HL-60/S4 (cell line): ENCODE measurements around the gene CBLC.
"Not testable (repeated sequence)": the region's sequence is repeated elsewhere in the genome, so short reads cannot be mapped to it uniquely, and the experiment has no call there.

Experiments
- in situ Hi-C: fragments of 300-500 bp; cut with MboI; formaldehyde crosslinking; loops from 2 replicates; pipeline ENCODE4 v1.14.3; 2022; ENCODE audit warnings: low sequenced_read_pairs

CBLC gene

DNA sequence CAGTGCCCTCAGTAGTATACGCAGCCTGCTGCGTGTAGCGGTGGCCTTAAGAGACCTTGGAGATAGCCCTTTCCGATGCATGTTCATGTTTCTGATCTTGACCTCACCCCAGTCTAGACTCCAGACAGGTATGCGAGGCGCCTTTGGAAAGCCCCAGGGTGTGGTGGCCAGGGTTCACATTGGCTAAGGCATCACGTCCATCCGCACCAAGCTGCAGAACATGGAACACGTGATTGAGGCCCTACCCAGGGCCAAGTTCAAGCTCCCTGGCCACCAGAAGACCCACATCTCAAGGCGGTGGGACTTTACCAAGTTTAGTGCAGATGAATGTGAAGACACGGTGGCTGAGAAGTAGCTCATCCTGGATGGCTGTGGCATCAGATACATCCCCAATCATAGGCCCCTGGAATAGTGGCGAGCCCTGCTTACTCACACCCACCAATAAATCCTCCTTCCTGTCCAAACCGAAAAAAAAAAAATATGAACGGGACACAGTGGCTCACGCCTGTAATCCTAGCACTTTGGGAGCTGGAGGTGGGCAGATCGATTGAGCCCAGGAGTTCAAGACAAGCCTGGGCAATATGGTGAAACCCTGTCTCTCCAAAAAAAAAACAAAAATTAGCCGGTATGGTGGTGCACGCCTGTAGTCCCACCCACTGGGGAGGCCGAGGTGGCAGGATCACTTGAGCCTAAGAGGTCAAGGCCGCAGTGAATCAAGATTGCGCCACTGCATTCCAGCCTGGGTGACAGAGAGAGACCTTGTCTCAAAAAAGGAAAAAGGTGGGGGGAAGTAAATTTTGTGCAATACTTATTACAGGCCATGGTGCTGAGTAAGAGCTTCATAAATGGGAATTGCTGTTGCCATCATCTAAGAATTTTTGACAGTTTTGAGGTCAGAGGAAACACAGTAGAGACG is 12.4 kb upstream of the CBLC start:
- in situ Hi-C loops = loop anchor here (5.0 kb wide), 1 partner anchor 33 kb away; no protein-coding TSS in a partner anchor

DNA sequence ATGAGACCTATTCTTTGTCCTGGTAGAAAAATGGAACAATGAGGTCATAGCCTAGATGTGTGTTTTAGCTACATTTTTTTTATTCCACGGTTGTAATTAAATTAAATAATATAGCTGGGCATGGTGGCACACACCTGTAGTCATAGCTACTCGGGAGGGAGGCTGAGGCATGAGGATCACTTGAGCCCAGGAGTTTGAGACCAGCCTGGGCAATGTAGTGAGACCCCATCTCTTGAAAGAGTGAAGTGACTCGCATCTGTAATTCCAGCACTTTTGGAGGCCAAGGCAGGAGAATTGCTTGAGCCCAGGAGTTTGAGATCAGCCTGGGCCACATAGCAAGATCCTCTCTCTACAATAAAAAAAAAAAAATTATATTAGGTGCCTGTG is 11.7 kb upstream of the CBLC start:
- in situ Hi-C loops = loop anchor here (5.0 kb wide), 1 partner anchor 34 kb away; no protein-coding TSS in a partner anchor

DNA sequence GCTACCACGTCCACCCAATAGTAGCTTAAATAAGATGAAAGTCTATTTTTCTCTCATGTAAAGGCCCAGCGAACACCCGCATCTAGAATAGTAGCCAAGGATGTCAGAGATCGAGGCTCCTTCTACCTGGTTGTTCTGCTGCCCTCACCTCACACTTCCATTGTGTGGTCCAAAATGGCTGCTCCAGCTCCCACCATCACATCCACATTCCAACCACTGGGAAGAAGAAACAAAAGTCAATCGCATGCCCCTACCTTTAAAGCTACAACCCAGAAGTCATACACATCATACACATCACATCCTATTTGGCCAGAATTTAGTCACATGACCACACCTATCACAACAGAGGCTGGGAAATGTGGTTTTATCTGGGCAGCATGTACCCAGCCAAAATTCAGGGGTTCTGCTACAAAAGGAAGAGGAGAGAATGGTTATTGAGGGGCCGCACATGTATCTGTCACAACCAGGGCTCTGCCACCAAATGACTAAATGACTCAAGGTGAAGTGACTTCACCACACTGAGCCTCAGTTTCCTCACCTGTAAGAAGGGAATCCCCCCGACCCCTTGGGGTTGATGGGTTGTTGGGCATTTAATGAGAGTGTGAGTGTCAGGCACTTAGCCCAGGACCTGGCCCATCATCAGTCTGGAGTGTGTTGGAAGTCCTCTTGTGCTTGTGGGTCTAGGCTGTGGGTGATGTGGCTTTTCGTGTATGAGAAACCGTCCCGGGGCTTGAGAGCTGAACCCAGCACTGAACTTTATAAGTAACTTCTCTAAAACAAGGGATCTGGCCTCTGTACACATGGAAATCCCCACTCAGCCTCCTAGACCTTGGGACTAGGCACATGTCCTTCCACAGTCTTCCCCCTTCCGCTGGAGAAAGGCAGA is 10.2 kb upstream of the CBLC start:
- in situ Hi-C loops = loop anchor here (5.0 kb wide), 1 partner anchor 35 kb away; no protein-coding TSS in a partner anchor

DNA sequence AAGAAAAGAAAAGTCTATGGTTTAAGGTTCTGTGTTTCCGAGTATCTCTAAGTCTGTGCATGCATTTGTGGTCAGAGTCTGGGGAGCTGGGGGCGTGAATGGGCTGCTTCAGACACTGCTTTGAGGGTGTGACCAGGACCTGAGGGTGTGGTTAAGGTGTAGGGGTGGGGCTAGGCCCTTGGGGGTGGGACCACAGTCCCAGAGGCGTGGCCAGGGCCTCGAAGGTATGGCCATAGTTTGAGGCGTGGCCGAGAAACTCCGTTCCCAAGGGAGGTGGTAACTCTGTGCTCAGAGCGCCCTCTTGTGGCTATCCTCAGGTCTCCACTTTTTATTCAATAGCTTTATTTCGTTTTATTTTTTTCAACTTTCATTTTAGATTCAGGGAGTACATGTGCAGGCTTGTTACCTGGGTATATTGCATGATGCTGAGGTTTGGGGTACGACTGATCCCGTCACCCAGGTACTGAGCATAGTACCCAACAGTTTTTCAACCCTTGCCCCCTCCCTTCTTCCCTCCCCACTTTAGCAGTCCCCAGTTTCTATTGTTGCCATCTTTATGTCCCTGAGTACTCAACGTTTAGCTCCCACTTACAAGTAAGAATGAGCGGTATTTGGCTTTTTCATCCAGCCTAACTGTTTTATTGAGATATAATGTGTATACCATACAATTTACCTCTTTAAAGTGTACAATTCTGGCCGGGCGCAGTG is 7.0 kb upstream of the CBLC start:
- in situ Hi-C loops = loop anchor here (10.0 kb wide), 2 partner anchors 86 to 196 kb away; no protein-coding TSS in a partner anchor

DNA sequence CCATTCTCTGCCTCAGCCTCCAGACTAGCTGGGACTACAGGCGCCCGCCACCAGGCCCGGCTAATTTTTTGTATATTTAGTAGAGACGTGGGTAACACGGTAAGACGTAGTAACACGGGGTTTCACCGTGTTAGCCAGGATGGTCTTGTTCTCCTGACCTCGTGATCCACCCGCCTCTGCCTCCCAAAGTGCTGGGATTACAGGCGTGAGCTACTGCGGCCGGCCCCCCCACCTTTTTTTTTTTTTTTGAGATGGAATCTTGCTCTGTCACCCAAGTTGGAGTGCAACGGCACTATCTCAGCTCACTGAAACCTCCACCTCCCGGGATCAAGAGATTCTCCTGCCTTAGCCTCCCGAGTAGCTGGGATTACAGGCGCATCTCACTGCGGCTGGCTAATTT is 5.5 kb upstream of the CBLC start:
- in situ Hi-C loops = loop anchor here (10.0 kb wide), 2 partner anchors 87 to 197 kb away; no protein-coding TSS in a partner anchor

DNA sequence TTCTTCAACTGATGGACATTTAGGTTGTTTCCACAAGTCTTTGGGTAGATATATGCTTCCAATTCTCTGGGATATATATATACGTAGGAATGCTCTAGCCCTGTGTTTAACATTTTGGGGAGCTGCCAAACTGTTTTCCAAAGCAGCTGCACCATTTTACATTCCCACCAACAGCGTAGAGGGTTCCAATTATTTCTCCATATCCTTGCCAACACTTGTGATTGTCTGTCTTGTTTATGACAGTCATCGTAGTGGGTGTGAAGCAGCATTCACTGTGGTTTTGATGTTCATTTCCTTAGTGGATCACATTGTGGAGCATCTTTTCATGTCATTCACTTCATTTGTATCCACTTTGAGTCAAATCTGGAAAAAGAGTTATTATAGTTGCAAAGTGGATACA is 4.7 kb upstream of the CBLC start:
- in situ Hi-C loops = loop anchor here (10.0 kb wide), 2 partner anchors 88 to 198 kb away; no protein-coding TSS in a partner anchor

DNA sequence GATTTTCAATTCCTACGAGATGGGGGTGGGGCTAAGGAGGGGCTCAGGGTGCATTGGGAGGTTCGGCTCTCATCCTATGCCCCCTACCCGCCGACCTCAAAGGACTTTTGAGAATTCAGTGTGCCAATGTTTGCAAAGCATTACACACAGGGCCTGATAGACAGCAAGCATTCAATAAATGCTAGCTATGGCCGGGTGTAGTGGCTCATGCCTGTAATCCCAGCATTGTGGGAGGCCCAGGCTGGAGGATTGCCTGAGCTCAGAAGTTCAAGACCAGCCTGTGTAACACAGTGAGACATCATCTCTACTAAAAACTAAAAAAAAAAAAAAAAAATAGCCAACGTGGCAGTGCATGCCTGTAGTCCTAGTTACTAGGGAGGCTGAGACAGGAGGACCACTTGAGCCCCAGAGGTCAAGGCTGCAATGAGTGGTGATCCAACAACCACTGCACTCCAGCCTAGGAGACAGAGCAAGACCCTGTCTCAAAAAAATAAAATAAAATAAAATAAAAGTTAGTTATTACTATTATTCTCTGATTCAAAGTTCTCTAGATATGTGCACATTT is 1.9 kb upstream of the CBLC start:
- in situ Hi-C loops = loop anchor here (10.0 kb wide), 2 partner anchors 91 to 201 kb away; no protein-coding TSS in a partner anchor

DNA sequence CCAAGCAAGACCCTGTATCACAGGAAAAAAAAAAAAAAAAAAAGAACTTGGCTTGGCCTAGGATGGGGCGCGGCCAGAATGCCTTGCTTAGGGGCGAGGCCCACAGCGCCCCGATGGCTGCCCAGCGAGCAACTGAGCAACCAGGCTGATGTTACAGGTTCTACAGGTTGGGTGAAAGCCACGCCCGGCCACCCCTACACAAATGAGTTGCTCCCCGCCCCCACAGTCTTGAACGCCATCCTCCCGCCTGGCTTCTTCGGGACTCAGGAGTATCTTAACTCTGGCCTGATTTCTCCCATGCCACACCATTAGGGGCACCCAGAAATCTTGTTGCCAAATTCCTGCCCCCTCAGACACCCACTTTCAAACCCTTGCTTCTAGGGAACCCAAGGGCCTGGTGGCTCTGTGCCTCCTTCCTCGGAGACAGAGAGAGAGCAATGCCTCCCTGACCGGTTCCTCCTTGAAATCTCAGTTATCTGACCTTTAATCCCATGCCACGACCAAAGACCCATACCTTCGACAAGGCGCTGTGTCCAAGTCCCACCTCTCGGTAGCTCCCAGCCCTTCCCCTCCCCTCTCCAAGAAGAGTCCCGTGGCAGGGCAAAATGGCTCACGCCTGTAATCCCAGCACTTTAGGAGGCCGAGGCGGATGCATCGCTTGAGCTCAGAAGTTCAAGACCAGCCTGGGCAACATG is 1.1 kb upstream of the CBLC start:
- in situ Hi-C loops = loop anchor here (10.0 kb wide), 2 partner anchors 92 to 202 kb away; no protein-coding TSS in a partner anchor

DNA sequence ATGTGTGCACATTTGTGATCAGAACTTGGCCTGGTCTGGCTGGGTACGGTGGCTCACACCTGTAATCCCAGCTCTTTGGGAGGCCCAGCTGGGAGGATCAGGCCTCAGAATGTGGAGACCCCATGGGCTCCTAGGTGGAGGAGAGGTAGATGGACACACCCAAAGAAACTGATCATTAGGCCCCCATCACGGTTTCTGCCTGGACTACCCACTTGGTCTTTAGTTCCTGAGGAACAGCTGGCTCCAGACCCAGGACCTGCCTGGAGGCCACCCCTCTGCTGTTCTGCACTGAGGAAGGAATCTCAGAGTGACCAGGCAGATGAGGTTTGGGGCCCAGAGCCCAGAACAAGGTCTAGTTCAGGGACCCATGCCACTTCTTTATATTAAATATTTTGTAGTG is 1.5 kb downstream of the CBLC start:
- in situ Hi-C loops = loop anchor here (10.0 kb wide), 2 partner anchors 94 to 204 kb away; no protein-coding TSS in a partner anchor

DNA sequence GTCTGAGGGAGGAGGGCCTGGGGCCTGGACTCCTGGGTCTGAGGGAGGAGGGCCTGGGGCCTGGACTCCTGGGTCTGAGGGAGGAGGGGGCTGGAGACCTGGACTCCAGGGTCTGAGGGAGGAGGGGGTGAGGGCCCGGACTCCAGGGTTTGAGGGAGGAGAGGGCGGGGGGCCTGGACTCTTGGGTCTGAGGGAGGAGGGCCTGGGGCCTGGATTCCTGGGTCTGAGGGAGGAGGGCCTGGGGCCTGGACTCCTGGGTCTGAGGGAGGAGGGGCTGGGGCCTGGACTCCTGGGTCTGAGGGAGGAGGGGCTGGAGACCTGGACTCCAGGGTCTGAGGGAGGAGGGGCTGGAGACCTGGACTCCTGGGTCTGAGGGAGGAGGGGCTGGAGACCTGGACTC is 4.0 kb downstream of the CBLC start:
- in situ Hi-C loops = not testable (repeated sequence)

DNA sequence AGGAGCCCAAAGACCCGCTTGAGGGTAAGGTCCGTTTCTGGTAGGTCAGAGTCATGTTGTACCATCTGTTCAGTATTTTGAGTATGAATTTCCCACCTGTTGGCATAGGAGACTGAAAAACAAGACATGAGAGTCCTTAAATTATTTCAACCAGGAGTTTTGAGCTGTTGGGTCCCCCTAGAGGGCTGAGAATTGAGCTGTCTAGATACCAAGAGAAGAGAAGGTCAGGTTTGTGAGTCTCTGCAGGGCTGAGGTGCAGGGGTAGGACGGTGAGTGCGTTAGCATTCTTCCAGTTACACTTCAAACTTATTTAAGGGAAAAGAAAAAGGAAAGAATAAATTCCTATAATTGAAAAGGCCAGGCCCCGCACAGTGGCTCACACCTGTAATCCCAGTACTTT is 5.0 kb downstream of the CBLC start:
- in situ Hi-C loops = no loop called here

DNA sequence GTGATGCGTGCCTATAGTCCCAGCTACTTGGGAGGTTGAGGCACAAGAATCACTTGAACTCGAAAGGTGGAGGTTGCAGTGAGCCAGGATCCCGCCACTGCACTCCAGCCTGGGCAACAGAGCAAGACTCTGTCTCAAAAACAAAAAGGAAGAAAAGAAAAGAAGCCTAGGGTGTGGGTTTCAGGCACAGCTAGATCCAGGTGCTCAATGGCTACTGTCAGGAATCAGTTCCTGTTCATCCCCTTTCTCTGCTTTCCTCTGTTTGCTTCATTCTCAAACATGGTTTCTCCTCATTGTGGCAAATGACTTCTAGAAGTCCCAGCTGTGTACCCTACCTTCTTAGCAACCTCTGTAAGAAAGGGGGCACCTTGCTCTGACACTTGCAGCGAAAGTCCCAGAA is 5.9 kb downstream of the CBLC start:
- in situ Hi-C loops = no loop called here

DNA sequence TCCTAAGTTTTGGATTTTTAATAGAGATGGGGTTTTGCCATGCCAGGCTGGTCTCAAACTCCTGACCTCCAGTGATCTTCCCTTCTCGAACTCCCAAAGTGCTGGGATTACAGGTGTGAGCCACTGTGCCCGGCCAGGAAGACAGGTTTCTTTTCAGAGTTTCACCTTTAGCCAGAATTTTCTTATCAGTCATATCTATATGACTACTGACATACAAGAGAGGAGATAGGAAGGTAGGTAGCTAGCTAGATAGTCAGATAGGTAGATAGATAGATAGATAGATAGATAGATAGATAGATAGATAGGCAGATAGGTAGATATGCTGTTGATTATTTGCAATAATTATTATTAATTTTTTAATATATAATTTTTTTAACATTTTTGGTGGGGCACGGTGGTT is 7.6 kb downstream of the CBLC start:
- in situ Hi-C loops = no loop called here

DNA sequence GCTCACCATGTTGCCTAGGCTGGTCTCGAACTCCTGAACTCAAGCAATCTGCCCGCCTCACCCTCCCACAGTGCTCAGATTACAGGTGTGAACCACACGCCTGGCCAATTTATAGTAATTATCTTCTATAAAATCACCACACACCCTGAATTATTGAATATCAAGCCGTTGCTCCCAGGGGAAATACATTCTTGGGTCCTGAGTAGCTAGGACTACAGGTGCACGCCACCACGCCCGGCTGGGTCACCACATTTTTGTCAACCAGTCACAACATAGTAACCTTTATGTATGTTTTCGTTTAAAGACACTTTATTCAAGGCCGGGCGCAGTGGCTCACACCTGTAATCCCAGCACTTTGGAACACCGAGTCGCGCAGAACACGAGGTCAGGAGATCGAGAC is 8.3 kb downstream of the CBLC start:
- in situ Hi-C loops = no loop called here

DNA sequence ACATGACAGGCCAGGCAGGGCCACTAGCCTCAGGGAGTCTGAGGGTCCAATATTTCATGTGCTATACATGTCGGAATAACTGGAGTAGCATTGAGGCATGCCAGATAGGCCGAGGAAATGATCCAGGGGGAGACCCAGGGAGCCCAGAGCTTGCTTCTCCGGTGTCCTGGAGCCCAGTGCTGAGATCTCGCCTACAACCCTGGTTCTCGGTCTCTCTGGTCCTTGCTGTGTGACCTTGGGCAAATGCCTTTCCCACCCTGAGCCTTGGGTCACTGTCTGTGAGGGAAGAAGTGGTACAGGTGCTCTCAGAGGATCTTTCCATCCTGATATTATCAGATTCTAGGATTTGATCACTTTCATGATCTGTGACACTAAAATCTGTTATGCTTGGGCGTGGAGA is 11.3 kb downstream of the CBLC start:
- in situ Hi-C loops = no loop called here

DNA sequence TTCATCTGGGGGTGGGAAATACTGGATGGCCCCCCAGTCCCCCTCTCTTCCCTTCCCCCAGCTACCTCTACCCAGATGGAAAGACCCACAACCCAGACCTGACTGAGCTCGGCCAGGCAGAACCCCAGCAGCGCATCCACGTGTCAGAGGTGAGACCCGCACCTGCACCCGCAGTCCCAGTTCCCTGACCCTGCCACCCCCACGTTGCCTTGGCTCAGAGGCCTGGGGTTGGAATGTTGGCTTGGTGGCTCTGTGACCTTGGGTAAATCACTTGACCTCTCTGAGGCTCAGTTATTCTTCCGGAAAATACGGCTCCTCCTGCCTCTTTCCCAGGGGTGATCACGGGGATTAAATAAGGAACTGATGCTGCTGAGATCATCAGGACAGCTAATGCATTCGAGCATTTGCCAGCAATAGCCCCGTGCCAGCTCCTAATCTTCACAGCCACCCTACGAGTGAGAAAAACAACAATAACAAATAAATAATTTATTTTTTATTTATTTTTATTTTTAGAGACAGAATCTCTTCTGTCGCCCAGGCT is 12.3 kb downstream of the CBLC start:
- in situ Hi-C loops = no loop called here

DNA sequence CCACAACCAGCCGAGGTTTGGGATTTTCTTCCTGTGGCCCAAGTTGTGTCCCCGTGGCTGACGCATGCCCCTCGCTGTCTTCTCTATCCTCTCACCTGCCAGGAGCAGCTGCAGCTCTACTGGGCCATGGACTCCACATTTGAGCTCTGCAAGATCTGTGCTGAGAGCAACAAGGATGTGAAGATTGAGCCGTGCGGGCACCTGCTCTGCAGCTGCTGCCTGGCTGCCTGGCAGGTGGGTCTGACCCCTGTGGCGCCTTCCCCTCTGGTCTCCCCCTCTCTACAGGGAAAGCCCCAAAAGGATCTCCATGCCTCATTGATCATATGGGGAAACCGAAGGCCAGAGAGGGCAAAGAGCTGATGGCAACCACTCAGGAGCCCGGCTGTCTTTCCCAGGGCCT is 14.6 kb downstream of the CBLC start:
- in situ Hi-C loops = no loop called here

DNA sequence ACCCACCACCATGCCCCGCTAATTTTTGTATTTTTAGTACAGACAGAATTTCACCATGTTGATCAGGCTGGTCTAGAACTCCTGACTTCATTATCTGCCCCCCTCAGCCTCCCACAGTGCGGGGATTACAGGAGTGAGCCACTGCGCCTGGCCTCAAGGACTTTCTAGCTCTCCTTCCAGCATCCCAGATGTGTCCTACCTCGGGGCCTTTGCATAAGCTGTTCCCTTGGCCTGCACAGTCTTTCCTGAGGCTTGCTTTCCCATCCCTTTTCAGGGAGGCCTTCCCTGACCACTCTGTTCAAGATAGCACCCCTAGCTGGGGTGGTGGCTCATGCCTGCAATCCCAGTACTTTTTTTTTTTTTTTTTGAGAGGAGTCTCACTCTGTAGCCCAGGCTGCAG is 16.9 kb downstream of the CBLC start:
- in situ Hi-C loops = no loop called here

DNA sequence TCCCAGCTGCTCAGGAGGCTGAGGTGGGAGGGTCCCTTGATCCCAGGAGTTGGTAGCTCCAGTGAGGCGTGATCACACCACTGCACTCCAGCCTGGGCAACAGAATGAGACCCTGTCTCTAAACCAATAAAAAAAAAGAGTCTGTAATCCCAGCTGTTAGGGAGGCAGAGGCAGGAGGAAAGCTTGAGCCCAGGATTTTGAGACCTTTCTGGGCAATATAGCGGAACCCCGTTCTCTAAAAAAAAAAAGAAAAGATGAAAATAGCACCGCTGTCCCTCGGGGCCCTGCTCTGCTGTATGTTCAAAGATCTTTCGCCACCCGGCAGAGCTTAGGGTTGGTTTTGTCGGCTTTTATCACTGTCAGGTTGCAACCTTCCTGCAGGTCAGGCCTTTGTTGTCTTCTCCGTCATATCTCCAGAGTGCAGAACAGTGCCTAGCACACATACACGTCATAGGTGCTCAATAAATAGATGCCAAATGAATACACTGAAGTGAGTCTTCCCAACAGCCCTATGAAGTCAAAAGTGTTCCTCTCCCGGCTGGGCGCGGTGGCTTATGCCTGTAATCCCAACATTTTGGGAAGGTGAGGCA is 17.8 kb downstream of the CBLC start:
- in situ Hi-C loops = no loop called here
